Esophagus squamous epithelium (tissue), 5 donors: ENCODE results near the gene PIGZ. TPM values are rescaled to one million over a fixed set of nuclear protein-coding genes. Genes with fewer than 3 reads are reported as not detected.

Source experiments
- DNase-seq: peaks from one replicate; lab custom pipeline; 2025; lab: John Stamatoyannopoulos, UW
- H3K27ac ChIP-seq, 4 donors: fragments of 200-600 bp; sonication (generic); one replicate each; pipeline ENCODE4 v1.5.1; 2016 to 2019; ENCODE audit warnings: mild to moderate bottlenecking in 1 of 4
- H3K27me3 ChIP-seq, 4 donors: fragments of 200-600 bp; sonication (generic); 1 replicate in 3 of 4; 2 replicates in 1 of 4; pipeline versions ENCODE4 v1.5.1 to v1.6.0; 2017 to 2021; ENCODE audit warnings: antibody characterized with exemption in 1 of 4
- H3K36me3 ChIP-seq, 3 donors: fragments of 200-600 bp; sonication (generic); one replicate each; pipeline ENCODE4 v1.5.1; 2016 to 2019
- H3K4me1 ChIP-seq, 3 donors: fragments of 200-600 bp; sonication (generic); one replicate each; pipeline ENCODE4 v1.5.1; 2017 to 2019
- H3K4me3 ChIP-seq, 4 donors: fragments of 200-600 bp; sonication (generic); 1 replicate in 3 of 4; 2 replicates in 1 of 4; pipeline ENCODE4 v1.5.1; 2016 to 2019; ENCODE audit warnings: mild to moderate bottlenecking in 2 of 4, moderate library complexity in 1 of 4
- H3K9me3 ChIP-seq, 3 donors: fragments of 200-600 bp; sonication (generic); one replicate each; pipeline ENCODE4 v1.5.1; 2016 to 2019
- CTCF ChIP-seq, 6 experiments: fragments of 450-650 bp in 4 of 6; fragments of 200-600 bp in 2 of 6; sonication (generic) in 2 of 6; IDR thresholded peaks; one replicate each; pipeline ENCODE4 v1.5.1; 2016 to 2019; ENCODE audit warnings: antibody characterized with exemption in 6 of 6, mild to moderate bottlenecking in 4 of 6, moderate library complexity in 4 of 6
- POLR2A ChIP-seq, 4 donors: fragments of 450-650 bp; IDR thresholded peaks; one replicate each; pipeline ENCODE4 v1.6.1; 2017; ENCODE audit warnings: antibody characterized with exemption in 4 of 4, mild to moderate bottlenecking in 4 of 4, moderate library complexity in 3 of 4
- WGBS, 2 donors: methylation state at CpG; one replicate each; pipeline ENCODE4 v1.1.5; 2018; 5-methylcytosine and 5-hydroxymethylcytosine counted together
- intact Hi-C: fragments of 100-400 bp; cut with DNase I; formaldehyde crosslinking; loops from one replicate; pipeline ENCODE4 v1.15.0; 2022
- total RNA-seq, 4 donors: library from RNA; depleted of rRNA; stranded (reverse); fragments of >200 nt; gene quantifications; one replicate each; pipeline ENCODE4 v1.1.0, GENCODE V29; 2016
- donor health status: DM: yes; HTN: yes; CAD: no.

PIGZ gene
- total RNA-seq, 4 donors from 2014 or later: 3.4 to 8.8 (median 5.4) TPM

DNA sequence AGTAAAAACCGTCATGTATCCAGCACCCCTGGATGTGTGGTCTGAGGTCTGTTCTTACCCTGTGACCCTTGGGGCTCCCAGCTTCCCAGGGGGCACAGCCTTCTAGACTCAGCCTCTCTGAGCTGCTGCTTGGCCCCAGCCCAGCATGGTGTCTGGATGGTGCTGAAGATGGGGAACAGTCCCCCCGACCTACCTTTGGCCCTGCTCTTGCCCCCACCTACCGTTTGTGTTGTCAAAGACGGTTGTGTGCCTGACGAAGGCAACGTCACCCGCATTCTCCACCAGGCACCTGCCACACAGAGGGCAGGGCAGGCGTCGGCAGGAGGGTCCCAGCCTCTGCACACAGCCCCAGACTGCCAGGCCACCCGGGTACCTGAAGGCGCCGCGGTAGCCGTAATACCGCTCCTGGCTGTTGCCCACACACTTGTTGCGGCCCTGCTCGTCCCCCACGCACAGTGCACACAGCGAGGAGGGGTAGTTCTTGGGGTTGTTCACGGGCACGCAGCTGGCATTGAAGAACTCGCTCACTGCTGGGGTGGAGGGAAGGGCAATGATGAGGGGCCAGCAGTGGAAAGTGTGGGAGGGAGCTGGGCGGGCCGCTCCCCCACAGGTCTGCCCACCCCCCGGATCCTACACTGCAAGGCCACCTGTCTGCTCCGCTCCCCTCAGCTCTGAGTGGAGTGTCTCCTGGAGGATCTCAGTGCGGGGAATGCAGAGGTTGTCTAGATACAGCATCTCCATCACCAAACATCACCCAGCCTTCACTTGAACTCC is 40.0 kb upstream of the PIGZ start:
- Histone ChIP-seq H3K27me3 (no peaks in the 10 kb centered on the region), H3K36me3 (no peaks in the 10 kb centered on the region), H3K9me3 (no peaks in the 10 kb centered on the region), H3K4me3 (no peak overlapping the region), H3K27ac (no peak overlapping the region), H3K4me1 (peaks cover 0 to 11% (median 6%) of the 10 kb centered on the region in 3 donors)
- no peak for TF ChIP-seq CTCF (IDR thresholded peaks at IDR 0.05)
- TF ChIP-seq POLR2A (IDR thresholded peaks at IDR 0.05): no peak
- intact Hi-C loops: loop anchor here (10.0 kb wide), 1 partner anchor 186 kb away; no protein-coding TSS in a partner anchor
- WGBS, 2 donors: 20 to 92% methylated on average over 1 to 2 of the region's 27 CpGs
- DNase-seq: no peak

GRCh38 chr3:197007953-197008352 is 39.3 kb upstream of the PIGZ start:
- Histone ChIP-seq H3K27ac (no peak overlapping the region), H3K4me3 (no peak overlapping the region)

DNA sequence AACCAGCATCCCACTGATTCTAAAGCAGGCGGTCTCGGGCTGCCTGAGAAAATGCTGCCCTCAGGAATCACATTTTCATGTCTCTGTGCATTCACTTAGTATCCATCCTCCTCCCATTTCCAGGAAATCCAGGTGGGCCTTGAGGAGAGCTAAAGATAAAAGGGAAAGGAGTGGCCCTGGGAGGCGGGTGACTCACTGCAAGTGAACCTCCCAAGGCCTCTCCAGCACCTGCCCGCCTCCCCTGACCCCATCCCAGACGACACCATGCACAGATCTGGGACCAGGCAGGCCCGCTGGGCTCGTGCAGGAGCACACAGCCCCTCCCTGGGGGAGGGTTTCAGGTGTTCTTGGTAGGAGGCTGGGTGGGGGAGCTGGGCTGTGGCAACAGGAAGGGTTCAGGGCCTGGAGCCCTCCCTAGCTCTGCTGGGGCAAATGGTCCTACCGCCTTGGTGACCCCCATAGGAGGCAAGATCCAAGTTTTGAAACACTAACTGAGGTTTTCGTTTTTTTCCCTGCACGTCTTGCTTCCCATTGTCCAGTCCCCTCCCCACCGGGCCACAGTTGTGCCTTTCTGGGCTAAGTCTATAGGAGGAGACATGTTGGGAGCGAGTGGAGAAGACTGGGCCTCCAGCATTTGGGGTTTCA is 38.8 kb upstream of the PIGZ start:
- intact Hi-C loops: loop anchor here (10.0 kb wide), 1 partner anchor 187 kb away; no protein-coding TSS in a partner anchor
- Histone ChIP-seq H3K27ac (no peak overlapping the region), H3K4me1 (peaks cover 0 to 15% (median 7%) of the 10 kb centered on the region in 3 donors), H3K9me3 (no peaks in the 10 kb centered on the region), H3K36me3 (no peaks in the 10 kb centered on the region), H3K27me3 (no peaks in the 10 kb centered on the region), H3K4me3 (no peak overlapping the region)
- no peak for DNase-seq
- 69 to 70% methylated on average over 8 to 11 of the region's 12 CpGs for WGBS, 2 donors
- TF ChIP-seq POLR2A (IDR thresholded peaks at IDR 0.05) (no peak), CTCF (IDR thresholded peaks at IDR 0.05) (no peak)

More at GRCh38 chr3:197007953-197008352, 39.3 kb upstream of the PIGZ start:
- no peak for TF ChIP-seq CTCF (IDR thresholded peaks at IDR 0.05)
- no peak for TF ChIP-seq POLR2A (IDR thresholded peaks at IDR 0.05)
- Histone ChIP-seq H3K9me3 (no peaks in the 10 kb centered on the region), H3K4me1 (peaks cover 0 to 13% (median 7%) of the 10 kb centered on the region in 3 donors), H3K36me3 (no peaks in the 10 kb centered on the region), H3K27me3 (no peaks in the 10 kb centered on the region)
- DNase-seq: no peak
- intact Hi-C loops: loop anchor here (10.0 kb wide), 1 partner anchor 187 kb away; no protein-coding TSS in a partner anchor
- 73 to 88% methylated on average over 6 to 8 of the region's 8 CpGs for WGBS, 2 donors

DNA sequence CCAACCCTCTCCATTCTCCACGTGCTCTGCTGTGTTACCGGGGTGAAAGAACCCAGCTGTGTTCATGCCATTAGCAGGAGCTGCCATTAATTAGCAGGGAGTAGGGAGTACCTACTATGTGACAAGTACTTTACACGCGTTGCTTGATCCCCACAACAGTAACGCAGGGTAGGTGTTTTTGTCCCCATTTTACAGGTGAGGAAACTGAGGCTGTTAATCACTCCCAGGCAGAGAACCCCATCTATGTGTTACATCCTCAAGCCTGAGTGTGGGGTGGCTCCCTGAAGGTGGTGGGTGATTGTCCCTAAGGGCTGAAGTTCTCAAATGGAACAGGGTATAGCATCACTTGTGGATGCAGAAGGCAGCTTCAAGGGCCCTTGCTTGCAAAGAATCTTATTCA is 38.2 kb upstream of the PIGZ start:
- intact Hi-C loops: loop anchor here (10.0 kb wide), 1 partner anchor 188 kb away; no protein-coding TSS in a partner anchor
- Histone ChIP-seq H3K9me3 (no peaks in the 10 kb centered on the region), H3K36me3 (no peaks in the 10 kb centered on the region), H3K27me3 (no peaks in the 10 kb centered on the region), H3K27ac (no peak overlapping the region), H3K4me3 (no peak overlapping the region), H3K4me1 (peaks cover 0 to 21% (median 8%) of the 10 kb centered on the region in 3 donors)
- DNase-seq: no peak
- no peak for TF ChIP-seq CTCF (IDR thresholded peaks at IDR 0.05)
- 86 to 100% methylated on average over 1 to 5 of the region's 5 CpGs for WGBS, 2 donors

- Histone ChIP-seq H3K4me3 (no peak overlapping the region), H3K27me3 (no peaks in the 10 kb centered on the region), H3K9me3 (no peaks in the 10 kb centered on the region), H3K4me1 (peaks cover 0 to 25% (median 9%) of the 10 kb centered on the region in 3 donors), H3K36me3 (no peaks in the 10 kb centered on the region), H3K27ac (no peak overlapping the region)
- DNase-seq: no peak
- intact Hi-C loops: loop anchor here (10.0 kb wide), 1 partner anchor 188 kb away; no protein-coding TSS in a partner anchor
- WGBS, 2 donors: 80% methylated on average over 1 of the region's 11 CpGs; no CpG with 5 or more reads in 1 of the 2 donors
- TF ChIP-seq POLR2A (IDR thresholded peaks at IDR 0.05): no peak
- no peak for TF ChIP-seq CTCF (IDR thresholded peaks at IDR 0.05)
Observed at GRCh38 chr3:197006446-197006845, 37.8 kb upstream of the PIGZ start.
